Right lobe of liver (tissue), 6 donors: ENCODE data around the gene PTPRN2. TPM values are rescaled to one million over a fixed set of nuclear protein-coding genes. Genes with fewer than 3 reads are reported as not detected.

Experiments used
- ATAC-seq, 4 donors: fragments of 200-7000 bp; cut with Tn5 transposase; one replicate each; pipeline ENCODE4 v1.9.1; 2020; ENCODE audit warnings: mild to moderate bottlenecking in 4 of 4, moderate library complexity in 4 of 4
- DNase-seq, 3 donors: peaks; one replicate each; pipeline ENCODE4 v3.0.0-alpha.2; 2020
- H3K27ac ChIP-seq, 3 donors: fragments of 200-600 bp; one replicate each; pipeline ENCODE4 v1.8.0; 2022
- H3K27me3 ChIP-seq, 2 donors: fragments of 200-600 bp; one replicate each; pipeline ENCODE4 v1.8.0; 2022
- H3K36me3 ChIP-seq, 4 donors: fragments of 200-600 bp; sonication (generic) in 1 of 4; one replicate each; pipeline versions ENCODE4 v1.5.1 to v1.8.0; 2017 to 2022; ENCODE audit warnings: control low read depth in 1 of 4
- H3K4me1 ChIP-seq, 4 donors: fragments of 200-600 bp; sonication (generic) in 1 of 4; one replicate each; pipeline versions ENCODE4 v1.5.1 to v1.8.0; 2017 to 2022; ENCODE audit warnings: control low read depth in 1 of 4
- H3K4me3 ChIP-seq, 3 donors: fragments of 200-600 bp; one replicate each; pipeline ENCODE4 v1.8.0; 2022
- H3K9me3 ChIP-seq, 4 donors: fragments of 200-600 bp; sonication (generic) in 1 of 4; one replicate each; pipeline versions ENCODE4 v1.5.1 to v1.8.0; 2017 to 2022; ENCODE audit warnings: control low read depth in 1 of 4
- CTCF ChIP-seq, 4 donors: fragments of 200-600 bp in 3 of 4; fragments of 450-650 bp in 1 of 4; IDR thresholded peaks; one replicate each; pipeline versions ENCODE4 v1.5.1 to v1.8.0; 2016 to 2022; ENCODE audit warnings: antibody characterized with exemption in 4 of 4, mild to moderate bottlenecking in 2 of 4
- POLR2A ChIP-seq: fragments of 450-650 bp; IDR thresholded peaks from one replicate; pipeline ENCODE4 v1.6.1; 2017; ENCODE audit warnings: antibody characterized with exemption, mild to moderate bottlenecking
- whole genome bisulfite sequencing: methylation state at CpG from one replicate; pipeline ENCODE4 v1.1.6; 2018; ENCODE audit warnings: low coverage, low lambda C conversion rate; ENCODE audit not compliant: insufficient coverage; ENCODE audit errors: missing lambda C conversion rate; 5-methylcytosine and 5-hydroxymethylcytosine counted together
- intact Hi-C, 2 donors: fragments of 100-400 bp; cut with DNase I; formaldehyde crosslinking; loops; one replicate each; pipeline versions ENCODE4 v1.11.2 to v1.14.1; 2022
- total RNA-seq, 6 experiments: library from RNA; depleted of rRNA in 2 of 6; stranded (reverse); fragments of >200 nt in 2 of 6; fragmentation: NEBNext Ultra II Directional in 3 of 6; extraction: Animal tissue kit (Norgen Biotek cat#: 25700) in 3 of 6; gene quantifications; one replicate each; pipeline versions ENCODE4 v1.1.0 to v1.2.4, GENCODE V29; 2016 to 2023
- donor health status: DM: no; HTN: yes; CAD: no.
- donor health status: DM: no; HTN: no; CAD: no.
- donor health status: DM: no; HTN: no; CAD: no.
- donor health status: DM: no; HTN: yes; CAD: no.
- donor health status: DM: no; HTN: yes; CAD: no.

The PTPRN2 gene
- total RNA-seq, 6 experiments from 2014 or later: 0.15 to 0.87 (median 0.67) TPM

DNA sequence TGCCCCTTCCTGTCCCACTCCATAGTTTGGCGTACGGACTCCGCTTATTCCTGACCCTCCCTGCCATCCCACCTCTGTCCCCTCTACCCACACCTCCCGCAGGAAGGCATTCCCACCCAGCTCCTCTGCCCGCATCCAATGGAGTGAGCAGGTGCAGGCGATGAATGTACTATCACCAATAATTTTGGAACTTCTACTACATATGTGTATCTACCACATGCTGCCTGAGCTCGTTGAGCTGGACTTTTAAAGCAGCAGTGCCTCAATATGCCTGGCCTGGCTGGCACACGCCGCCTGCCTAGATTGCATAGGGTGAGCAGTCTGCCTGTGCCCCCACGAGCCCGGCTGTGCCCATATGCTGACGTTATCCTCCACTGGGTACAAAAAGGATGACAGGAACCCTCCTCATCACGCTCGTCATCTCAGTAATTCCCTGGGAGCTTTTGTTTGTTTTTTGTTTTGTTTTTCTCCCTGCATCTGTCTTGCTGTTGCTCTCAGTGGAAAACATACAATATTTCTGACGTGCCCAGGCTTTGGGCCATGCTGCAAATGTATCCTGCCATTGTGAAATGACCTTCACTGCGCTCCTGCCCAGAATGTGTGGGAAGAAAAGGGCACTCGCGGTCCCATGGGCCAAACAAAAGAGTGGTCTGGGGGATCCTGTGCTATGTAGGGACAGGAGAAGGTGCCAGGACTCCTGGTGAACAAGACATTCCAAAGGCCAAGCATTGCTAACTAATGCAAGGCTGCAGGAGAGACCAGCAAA lies 302.8 kb downstream of the PTPRN2 start:
- 54% methylated on average over 8 of the region's 18 CpGs for WGBS
- Histone ChIP-seq H3K9me3 (no peaks in the 10 kb centered on the region), H3K27me3 (no peaks in the 10 kb centered on the region), H3K27ac (no peak overlapping the region), H3K4me1 (no peaks in the 10 kb centered on the region), H3K4me3 (no peak overlapping the region), H3K36me3 (no peaks in the 10 kb centered on the region)
- no peak for DNase-seq
- no peak for TF ChIP-seq POLR2A
- TF ChIP-seq CTCF (IDR thresholded peaks at IDR 0.05): no peak
- no peak for ATAC-seq
- intact Hi-C loops: no loop called here

DNA sequence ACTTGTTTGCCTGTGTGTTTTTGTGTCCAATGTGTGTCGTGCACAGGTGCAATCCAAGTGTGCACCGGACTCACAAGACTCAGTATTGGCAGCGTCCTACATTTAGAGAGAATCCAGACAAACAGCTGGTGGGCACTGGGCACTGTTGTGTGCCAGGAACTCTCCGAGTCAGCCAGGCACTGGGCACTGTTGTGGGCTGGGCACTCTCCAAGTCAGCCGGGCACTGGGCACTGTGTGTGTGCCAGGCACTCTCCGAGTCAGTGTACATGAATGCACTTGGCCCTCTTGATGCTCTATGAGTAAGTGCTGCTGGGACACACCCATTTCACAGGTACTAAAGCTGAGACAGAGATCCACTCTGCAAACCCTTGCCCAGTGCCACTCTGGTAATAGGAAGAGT lies 303.5 kb downstream of the PTPRN2 start:
- TF ChIP-seq POLR2A: no peak
- TF ChIP-seq CTCF (IDR thresholded peaks at IDR 0.05): no peak
- H3K27ac ChIP-seq: no peak overlapping the region
- 74% methylated on average over 6 of the region's 6 CpGs for WGBS
- H3K27me3 ChIP-seq: no peaks in the 10 kb centered on the region
- DNase-seq: no peak
- H3K36me3 ChIP-seq: no peaks in the 10 kb centered on the region
- intact Hi-C loops: no loop called here
- no peak overlapping the region for H3K4me3 ChIP-seq
- H3K4me1 ChIP-seq: no peaks in the 10 kb centered on the region
- no peak for ATAC-seq
- no peaks in the 10 kb centered on the region for H3K9me3 ChIP-seq

DNA sequence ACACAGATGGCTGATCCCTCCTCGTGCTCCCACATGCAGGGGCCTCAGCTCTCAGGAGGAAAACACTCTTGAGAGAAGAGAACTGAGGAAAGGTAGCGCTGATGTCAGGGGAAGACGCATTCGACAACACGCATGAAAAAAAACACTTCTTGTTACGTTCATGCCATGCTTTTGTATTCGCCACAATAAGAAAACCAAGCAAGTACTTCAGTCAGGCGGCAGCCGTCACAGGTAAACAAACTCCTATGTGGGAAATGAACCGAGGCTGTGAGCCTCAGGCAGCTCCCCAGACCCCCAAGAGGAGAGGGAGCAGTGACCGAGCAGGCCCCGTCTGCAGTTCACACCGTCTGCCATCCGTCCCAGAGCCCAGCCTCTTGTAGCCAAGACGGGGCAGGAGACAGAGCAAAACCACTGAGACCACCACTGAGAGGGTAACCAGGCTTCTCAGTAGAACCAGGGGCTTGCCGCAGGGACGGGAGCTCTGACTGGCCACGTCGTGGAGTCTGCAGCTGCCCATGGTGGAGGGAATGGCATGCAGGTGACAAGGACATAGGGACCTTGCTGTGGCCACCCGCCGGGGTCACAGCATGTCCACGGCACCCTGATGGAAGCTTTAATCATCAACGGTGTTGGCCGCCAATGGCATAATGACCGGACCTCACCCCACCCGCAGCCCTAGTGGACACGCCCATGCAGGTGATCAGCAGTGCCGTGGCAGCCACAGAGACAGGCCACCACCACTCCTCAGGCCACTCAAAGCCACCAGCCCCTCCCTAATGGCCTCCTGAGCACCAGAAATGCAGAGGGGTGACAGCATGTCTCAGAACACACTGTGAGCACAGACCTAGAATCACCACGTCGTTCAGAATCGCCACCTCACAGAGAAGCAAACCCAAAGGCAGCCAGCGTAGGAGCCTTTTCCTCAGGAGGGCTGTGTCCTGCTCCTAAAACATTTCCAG lies 304.3 kb downstream of the PTPRN2 start:
- 67% methylated on average over 13 of the region's 32 CpGs for WGBS
- Histone ChIP-seq H3K4me3 (no peak overlapping the region), H3K36me3 (no peaks in the 10 kb centered on the region), H3K27ac (no peak overlapping the region), H3K4me1 (no peaks in the 10 kb centered on the region), H3K27me3 (no peaks in the 10 kb centered on the region), H3K9me3 (no peaks in the 10 kb centered on the region)
- intact Hi-C loops: no loop called here
- TF ChIP-seq CTCF (IDR thresholded peaks at IDR 0.05) (no peak), POLR2A (no peak)
- DNase-seq (no peak), ATAC-seq (no peak)

- no peak for ATAC-seq
- H3K4me1 ChIP-seq: no peaks in the 10 kb centered on the region
- H3K36me3 ChIP-seq: no peaks in the 10 kb centered on the region
- no peaks in the 10 kb centered on the region for H3K9me3 ChIP-seq
- no peak for DNase-seq
- H3K4me3 ChIP-seq: no peak overlapping the region
- H3K27ac ChIP-seq: no peak overlapping the region
- WGBS: 73% methylated on average over 11 of the region's 24 CpGs
- TF ChIP-seq CTCF (IDR thresholded peaks at IDR 0.05) (no peak), POLR2A (no peak)
- no peaks in the 10 kb centered on the region for H3K27me3 ChIP-seq
- intact Hi-C loops: no loop called here
Measured at GRCh38 chr7:158282461-158283001, 305.1 kb downstream of the PTPRN2 start.
